ENCODE results near the gene FGF11. TPM values are rescaled to one million over a fixed set of nuclear protein-coding genes. Genes with fewer than 3 reads are reported as not detected.

Gene FGF11
- total and polyA plus RNA-seq, 11 donors = 1.6 to 9.6 (median 7.8) TPM

- WGBS, 4 donors = 0 to 1% (median 0%) methylated on average over 28 to 49 of the region's 49 CpGs
- peaks cover 5 to 34% (median 17%) of the 10 kb centered on the region in 12 donors for H3K4me1 ChIP-seq
- H3K4me3 ChIP-seq = peak within 1 kb of the TSS; percentile 49 to 88 (median 72)
- peak; percentile 93 to 97 (median 96) for ATAC-seq
- peak within 1 kb of the TSS; percentile 83 to 98 (median 92) for H3K27ac ChIP-seq
- TF ChIP-seq CTCF (IDR thresholded peaks at IDR 0.05) (no peak), POLR2A (IDR thresholded peaks at IDR 0.05) (peak; percentile 94 to 99)
- DNase-seq = peak; percentile 99
- peaks cover 0 to 9% (median 0%) of the 10 kb centered on the region in 9 donors for H3K36me3 ChIP-seq
- intact Hi-C loops (cut with DNase I) = loop anchor here in 6 of 10 donors (1.0 to 5.0 kb wide), 8 partner anchors 10 to 157 kb away; partner anchors contain the start of genes POLR2A (in 3 of the 6), KCTD11 (in 2 of the 6), TMEM102 (in 2 of the 6) and FGF11 (in 1 of the 6)
- no peaks in the 10 kb centered on the region for H3K9me3 ChIP-seq
- H3K27me3 ChIP-seq = peaks cover 0 to 5% (median 0%) of the 10 kb centered on the region in 9 donors
Observed at GRCh38 chr17:7403977-7404736, 35.2 kb upstream of the FGF11 start, which contains the start of gene TMEM256. TMEM256 (minus strand) TSS chr17:7404097; CDS start chr17:7404084, 13 bp downstream.

DNA sequence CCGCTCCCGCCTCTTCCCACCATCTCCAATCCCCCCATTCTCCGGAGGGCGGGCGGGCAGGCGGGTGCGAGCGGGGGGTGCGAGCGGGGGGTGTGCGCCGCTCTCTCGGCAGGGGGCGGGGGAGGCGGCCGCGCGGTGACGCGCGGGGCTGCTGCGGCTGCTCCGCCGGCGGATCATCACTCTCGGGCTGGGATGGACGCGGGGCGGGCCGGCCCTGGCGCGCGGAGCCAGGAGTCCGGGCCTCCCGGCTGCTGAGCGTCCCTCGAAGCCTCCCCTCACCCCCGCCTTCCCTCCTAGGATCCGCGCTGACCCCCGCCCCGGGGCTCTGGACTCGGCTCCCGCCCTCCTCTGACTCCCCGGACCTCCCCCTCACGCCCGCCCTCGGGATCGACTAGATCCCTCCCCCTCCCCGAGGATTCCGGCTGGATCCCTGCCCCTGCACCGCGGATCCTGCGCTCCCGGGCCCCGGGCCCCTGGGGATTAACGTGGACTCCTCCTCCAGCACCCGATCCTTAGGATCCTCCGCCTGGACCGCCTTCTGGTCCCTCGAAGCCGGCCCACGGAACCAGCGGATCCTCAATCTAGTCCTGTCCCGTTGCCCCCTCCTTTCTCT lies 34.5 kb upstream of the FGF11 start:
- DNase-seq (peak; percentile 66 to 86 (median 72)), ATAC-seq (peak in 3 of 4 donors; percentile 32 to 54 (median 44))
- Histone ChIP-seq H3K4me3 (peak overlapping the region; percentile 49 to 88 (median 72)), H3K9me3 (no peaks in the 10 kb centered on the region), H3K36me3 (peaks cover 0 to 16% (median 0%) of the 10 kb centered on the region in 9 donors), H3K4me1 (peaks cover 5 to 34% (median 17%) of the 10 kb centered on the region in 12 donors), H3K27ac (peak overlapping the region; percentile 59 to 98 (median 90)), H3K27me3 (peaks cover 0 to 5% (median 0%) of the 10 kb centered on the region in 9 donors)
- 1 to 2% (median 1%) methylated on average over 24 to 65 of the region's 65 CpGs for WGBS, 4 donors
- intact Hi-C loops (cut with DNase I) = loop anchor here in 6 of 10 donors (1.0 to 5.0 kb wide), 7 partner anchors 11 to 156 kb away; partner anchors contain the start of genes POLR2A (in 3 of the 6), KCTD11 (in 2 of the 6), TMEM102 (in 2 of the 6) and FGF11 (in 1 of the 6)
- TF ChIP-seq POLR2A (IDR thresholded peaks at IDR 0.05) = peak in 1 of 2 donors; percentile 42
- TF ChIP-seq CTCF (IDR thresholded peaks at IDR 0.05) = peak in 4 of 12 donors; percentile 11 to 30 (median 17)

DNA sequence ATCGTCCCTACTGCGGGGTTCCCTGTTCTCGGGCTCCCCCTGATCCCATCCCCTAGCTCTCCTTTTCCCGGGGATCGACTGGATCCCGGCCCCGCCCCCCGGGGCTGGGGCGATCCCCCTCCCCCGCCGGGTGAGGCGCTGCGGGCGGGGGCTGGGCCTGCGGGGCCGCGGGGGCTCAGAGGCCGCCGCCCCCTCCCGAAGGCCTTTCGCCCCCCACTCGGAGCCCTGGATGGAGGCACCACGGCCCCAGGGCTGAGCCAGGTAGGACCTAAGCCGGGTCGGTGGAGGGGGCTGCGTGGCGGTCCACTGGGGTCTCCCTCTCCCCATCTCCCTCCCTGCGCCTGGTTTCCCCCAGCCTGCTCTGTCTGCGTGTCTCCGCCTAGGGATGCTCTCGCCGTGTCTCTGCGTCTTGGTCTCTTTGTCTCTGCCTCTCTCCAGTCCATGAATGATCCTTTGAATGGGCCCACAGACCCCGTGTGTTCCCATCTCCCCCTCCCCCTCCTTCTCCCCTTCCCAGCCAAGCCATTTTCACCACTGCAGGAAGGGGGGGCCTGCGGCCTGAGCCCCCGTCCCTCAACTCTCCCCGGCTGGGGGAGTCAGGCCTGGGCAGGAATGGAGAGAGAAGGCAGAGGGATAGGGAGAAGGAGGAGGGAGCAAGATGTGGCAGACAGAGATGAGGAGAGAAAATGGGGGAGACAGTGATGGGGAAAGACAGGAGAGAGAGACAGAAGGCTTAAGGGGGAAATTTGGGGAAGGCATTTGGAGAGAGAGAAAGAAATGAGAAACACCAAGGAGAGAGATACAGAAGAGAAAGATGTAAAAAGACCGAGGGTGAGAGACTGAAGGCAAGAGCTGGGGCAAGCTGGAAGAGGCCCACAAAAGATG lies 33.7 kb upstream of the FGF11 start:
- TF ChIP-seq CTCF (IDR thresholded peaks at IDR 0.05) (no peak), POLR2A (IDR thresholded peaks at IDR 0.05) (no peak)
- DNase-seq (no peak), ATAC-seq (no peak)
- H3K9me3 ChIP-seq = no peaks in the 10 kb centered on the region
- H3K36me3 ChIP-seq = peaks cover 0 to 16% (median 0%) of the 10 kb centered on the region in 9 donors
- peaks cover 5 to 34% (median 17%) of the 10 kb centered on the region in 12 donors for H3K4me1 ChIP-seq
- H3K27ac ChIP-seq = peak overlapping the region; percentile 59 to 98 (median 90)
- peaks cover 0 to 5% (median 0%) of the 10 kb centered on the region in 9 donors for H3K27me3 ChIP-seq
- intact Hi-C loops (cut with DNase I) = loop anchor here in 2 of 10 donors (2.0 kb wide), 1 partner anchor 29 kb away; the partner anchor contains the start of gene TMEM102 (in 2 of the 2)
- H3K4me3 ChIP-seq = peak overlapping the region; percentile 49 to 88 (median 72)
- 15 to 38% (median 19%) methylated on average over 8 to 38 of the region's 38 CpGs for WGBS, 4 donors

Data from heart left ventricle (tissue), 16 donors.